K562 (cell line): ENCODE measurements around the gene ARID3A. TPM values are rescaled to one million over a fixed set of nuclear protein-coding genes. Genes with fewer than 3 reads are reported as not detected.
A peak's percentile ranks its signal among the peaks of the same experiment; 100 is the strongest.

ENCODE experiments used
- DPF2 ChIP-seq: fragments of 450-650 bp; IDR thresholded peaks from 2 replicates; pipeline ENCODE4 v1.6.1; 2016
- HCFC1 ChIP-seq: IDR thresholded peaks from 2 replicates; pipeline ENCODE4 v1.6.1; 2012; ENCODE audit warnings: low read depth, low read length, improper control_type of control experiment
- MTA2 ChIP-seq: fragments of 450-650 bp; IDR thresholded peaks from 2 replicates; pipeline ENCODE4 v1.6.1; 2016; ENCODE audit warnings: low read depth
- PHTF2 ChIP-seq: fragments of 250-450 bp; sonication (Bioruptor Pico); IDR thresholded peaks from 2 replicates; pipeline ENCODE4 v1.5.0; 2021; ENCODE audit warnings: mild to moderate bottlenecking
- RBM17 ChIP-seq: fragments of 200-400 bp; formaldehyde crosslinking; IDR thresholded peaks from 2 replicates; pipeline ENCODE4 v1.6.1; 2017; ENCODE audit warnings: low read depth, mild to moderate bottlenecking, low read length, borderline replicate concordance
- SMARCA5 ChIP-seq: fragments of 450-650 bp; IDR thresholded peaks from 2 replicates; pipeline ENCODE4 v1.6.1; 2016
- TFAP4 ChIP-seq: sonication (generic); formaldehyde crosslinking; IDR thresholded peaks from 2 replicates; pipeline ENCODE4 v1.8.0; 2022; ENCODE audit warnings: missing genetic modification reagents, mild to moderate bottlenecking, moderate library complexity, borderline replicate concordance
- TGIF2 ChIP-seq: sonication (generic); formaldehyde crosslinking; IDR thresholded peaks from 2 replicates; pipeline ENCODE4 v1.8.1; 2022; ENCODE audit warnings: mild to moderate bottlenecking, missing genetic modification reagents, moderate library complexity
- THRB ChIP-seq: fragments of 450-650 bp; formaldehyde crosslinking; conservative IDR thresholded peaks from 2 replicates; pipeline ENCODE4 v1.4.0; 2022; ENCODE audit warnings: mild to moderate bottlenecking, missing genetic modification characterization
- ZBTB8A ChIP-seq: fragments of 450-650 bp; IDR thresholded peaks from 2 replicates; pipeline ENCODE4 v1.6.1; 2018; ENCODE audit warnings: mild to moderate bottlenecking, moderate library complexity; ENCODE audit not compliant: partially characterized antibody
- ZBTB9 ChIP-seq: fragments of 450-650 bp; formaldehyde crosslinking; IDR thresholded peaks from 2 replicates; pipeline ENCODE4 v1.4.0; 2020; ENCODE audit warnings: mild to moderate bottlenecking, moderate library complexity
- ZNF518B ChIP-seq: fragments of 250-450 bp; sonication (Bioruptor Pico); IDR thresholded peaks from 2 replicates; pipeline ENCODE4 v1.5.0; 2021; ENCODE audit warnings: mild to moderate bottlenecking, moderate library complexity
- ZNF551 ChIP-seq: fragments of 250-450 bp; sonication (Bioruptor Pico); IDR thresholded peaks from 2 replicates; pipeline ENCODE4 v1.5.0; 2021; ENCODE audit warnings: mild to moderate bottlenecking, moderate library complexity
- ZNF766 ChIP-seq: fragments of 200-800 bp; sonication (Bioruptor generic); conservative IDR thresholded peaks from 2 replicates; pipeline ENCODE4 v1.6.1; 2016; ENCODE audit warnings: missing genetic modification characterization, missing compliant biosample characterization
- polyA plus RNA-seq, 8 experiments: library from polyadenylated mRNA; depleted of rRNA in 4 of 8; stranded (reverse) in 5 of 8; unstranded in 3 of 8; fragments of >200 nt; fragmentation: Nextera tagmentation in 2 of 8; fragmentation: Illumina TruSeq in 1 of 8; extraction: Ambion mirVana in 2 of 8; extraction: Trizol in 1 of 8; gene quantifications; 2 replicates each; pipeline versions ENCODE4 v1.2.1 to v1.2.3, GENCODE V29; 2011 to 2014; ENCODE audit warnings: inconsistent platforms in 1 of 8, missing spikeins in 1 of 8
- total RNA-seq, 7 experiments: library from RNA; depleted of rRNA in 6 of 7; stranded (reverse); fragments of >200 nt in 6 of 7; fragmentation: Illumina TruSeq in 2 of 7; extraction: Trizol in 2 of 7; gene quantifications; 2 replicates each; pipeline versions ENCODE4 v1.2.1 to v1.2.3, GENCODE V29; 2011 to 2021; ENCODE audit warnings: low replicate concordance in 1 of 7
- TF ChIP-seq, protein P1 (sequence below): fragments of 250-450 bp; sonication (Bioruptor Pico); IDR thresholded peaks from 2 replicates; pipeline ENCODE4 v1.8.0; 2022; ENCODE audit warnings: inconsistent platforms
- TF ChIP-seq, protein P2 (sequence below): fragments of 250-450 bp; sonication (Bioruptor Pico); IDR thresholded peaks from 2 replicates; pipeline ENCODE4 v1.4.0; 2020; ENCODE audit warnings: mild to moderate bottlenecking, moderate library complexity

ARID3A gene
- total and polyA plus RNA-seq, 9 of the 15 experiments (the other 6 are each of a cell fraction or from before 2014, with no cell fraction given) = 1.4 to 118 (median 31.2) TPM

DNA sequence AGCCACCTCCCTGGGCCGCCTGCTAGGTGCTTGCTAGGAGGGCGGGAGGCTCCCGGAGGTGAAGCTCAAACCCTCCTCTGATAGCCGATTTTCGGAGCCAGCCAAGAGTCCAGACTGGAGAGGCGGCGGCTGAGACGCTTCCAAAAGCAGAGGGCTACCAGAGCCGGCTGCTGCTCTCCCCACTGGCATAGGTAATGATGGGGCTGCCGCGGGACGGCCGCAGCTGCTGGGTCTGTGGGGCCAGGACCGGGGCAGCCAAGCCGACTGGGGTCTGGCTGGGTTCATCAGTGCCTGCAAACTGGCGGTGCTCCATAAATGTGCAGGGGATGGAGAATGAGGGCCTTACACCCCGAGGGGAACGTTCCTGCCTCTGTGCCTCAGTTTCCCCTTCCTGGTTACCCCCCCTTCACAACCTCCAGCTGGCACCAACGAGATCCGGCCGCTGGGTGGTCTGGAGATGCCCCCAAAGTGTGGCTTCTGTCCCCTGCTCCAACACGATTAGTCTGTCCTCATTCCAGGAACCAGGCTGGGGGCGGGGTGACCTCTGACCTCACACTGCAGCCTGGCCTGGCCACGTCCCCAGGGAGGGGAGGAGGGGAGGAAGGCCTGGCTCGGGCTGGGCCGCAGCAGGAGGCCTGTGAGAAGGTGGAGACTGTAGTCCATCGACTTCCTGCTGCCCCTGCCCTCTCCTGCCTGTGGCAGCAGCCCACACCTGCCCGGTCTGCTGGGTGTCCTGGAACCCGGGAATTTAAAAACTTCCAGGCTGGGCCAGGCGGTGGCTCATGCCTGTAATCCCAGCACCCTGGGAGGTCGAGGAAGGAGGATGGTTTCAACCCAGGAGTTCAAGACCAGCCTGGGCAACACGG, 54.5 kb downstream of the ARID3A start (continued):
- TF ChIP-seq THRB (CRISPR knock-in tag) = no peak
- TF ChIP-seq, protein P1, sequence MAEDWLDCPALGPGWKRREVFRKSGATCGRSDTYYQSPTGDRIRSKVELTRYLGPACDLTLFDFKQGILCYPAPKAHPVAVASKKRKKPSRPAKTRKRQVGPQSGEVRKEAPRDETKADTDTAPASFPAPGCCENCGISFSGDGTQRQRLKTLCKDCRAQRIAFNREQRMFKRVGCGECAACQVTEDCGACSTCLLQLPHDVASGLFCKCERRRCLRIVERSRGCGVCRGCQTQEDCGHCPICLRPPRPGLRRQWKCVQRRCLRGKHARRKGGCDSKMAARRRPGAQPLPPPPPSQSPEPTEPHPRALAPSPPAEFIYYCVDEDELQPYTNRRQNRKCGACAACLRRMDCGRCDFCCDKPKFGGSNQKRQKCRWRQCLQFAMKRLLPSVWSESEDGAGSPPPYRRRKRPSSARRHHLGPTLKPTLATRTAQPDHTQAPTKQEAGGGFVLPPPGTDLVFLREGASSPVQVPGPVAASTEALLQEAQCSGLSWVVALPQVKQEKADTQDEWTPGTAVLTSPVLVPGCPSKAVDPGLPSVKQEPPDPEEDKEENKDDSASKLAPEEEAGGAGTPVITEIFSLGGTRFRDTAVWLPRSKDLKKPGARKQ = no peak
- TF ChIP-seq ZBTB9 = 0 out of 2 replicates have a peak, but pooled peaks have one; percentile 80
- no peak for TF ChIP-seq TGIF2
- TF ChIP-seq PHTF2 (CRISPR knock-in tag) = no peak
- TF ChIP-seq, protein P2, sequence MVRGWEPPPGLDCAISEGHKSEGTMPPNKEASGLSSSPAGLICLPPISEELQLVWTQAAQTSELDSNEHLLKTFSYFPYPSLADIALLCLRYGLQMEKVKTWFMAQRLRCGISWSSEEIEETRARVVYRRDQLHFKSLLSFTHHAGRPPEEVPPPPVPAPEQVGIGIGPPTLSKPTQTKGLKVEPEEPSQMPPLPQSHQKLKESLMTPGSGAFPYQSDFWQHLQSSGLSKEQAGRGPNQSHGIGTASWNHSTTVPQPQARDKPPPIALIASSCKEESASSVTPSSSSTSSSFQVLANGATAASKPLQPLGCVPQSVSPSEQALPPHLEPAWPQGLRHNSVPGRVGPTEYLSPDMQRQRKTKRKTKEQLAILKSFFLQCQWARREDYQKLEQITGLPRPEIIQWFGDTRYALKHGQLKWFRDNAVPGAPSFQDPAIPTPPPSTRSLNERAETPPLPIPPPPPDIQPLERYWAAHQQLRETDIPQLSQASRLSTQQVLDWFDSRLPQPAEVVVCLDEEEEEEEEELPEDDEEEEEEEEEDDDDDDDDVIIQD (CRISPR knock-in tag) = no peak
- TF ChIP-seq ZBTB8A = no peak
- TF ChIP-seq MTA2 = peak; percentile 69
- TF ChIP-seq HCFC1 = no peak; the same call in 1 of the 2 replicates
- TF ChIP-seq ZNF518B = no peak
- TF ChIP-seq TFAP4 (CRISPR knock-in tag) = peak; percentile 92
- no peak for TF ChIP-seq SMARCA5
- TF ChIP-seq ZNF551 (CRISPR knock-in tag) = no peak
- TF ChIP-seq RBM17 = no peak
- TF ChIP-seq ZNF766 (CRISPR knock-in tag) = 0 out of 2 replicates have a peak, but pooled peaks have one; percentile 52
- peak; percentile 84 for TF ChIP-seq DPF2
